SK-N-SH treated with all-trans-retinoic acid at 6 μM for 48 hours (cell line): ENCODE measurements around the gene SYK.

Experiments
- CSDC2 ChIP-seq: fragments of 250-450 bp; sonication (Bioruptor Pico); IDR thresholded peaks from 2 replicates; pipeline ENCODE4 v1.5.0; 2020; ENCODE audit warnings: mild to moderate bottlenecking, moderate library complexity
- ISL1 ChIP-seq: fragments of 250-450 bp; sonication (Bioruptor Pico); IDR thresholded peaks from 2 replicates; pipeline ENCODE4 v2.1.2; 2022; ENCODE audit warnings: mild to moderate bottlenecking, moderate library complexity
- RARB ChIP-seq: fragments of 250-450 bp; sonication (Bioruptor Pico); IDR thresholded peaks from 2 replicates; pipeline ENCODE4 v1.8.0; 2021; ENCODE audit warnings: mild to moderate bottlenecking, moderate library complexity
- TF ChIP-seq, protein P1 (sequence below): fragments of 250-450 bp; sonication (Bioruptor Pico); IDR thresholded peaks from 2 replicates; pipeline ENCODE4 v1.8.0; 2020; ENCODE audit warnings: mild to moderate bottlenecking, moderate library complexity, borderline replicate concordance

DNA sequence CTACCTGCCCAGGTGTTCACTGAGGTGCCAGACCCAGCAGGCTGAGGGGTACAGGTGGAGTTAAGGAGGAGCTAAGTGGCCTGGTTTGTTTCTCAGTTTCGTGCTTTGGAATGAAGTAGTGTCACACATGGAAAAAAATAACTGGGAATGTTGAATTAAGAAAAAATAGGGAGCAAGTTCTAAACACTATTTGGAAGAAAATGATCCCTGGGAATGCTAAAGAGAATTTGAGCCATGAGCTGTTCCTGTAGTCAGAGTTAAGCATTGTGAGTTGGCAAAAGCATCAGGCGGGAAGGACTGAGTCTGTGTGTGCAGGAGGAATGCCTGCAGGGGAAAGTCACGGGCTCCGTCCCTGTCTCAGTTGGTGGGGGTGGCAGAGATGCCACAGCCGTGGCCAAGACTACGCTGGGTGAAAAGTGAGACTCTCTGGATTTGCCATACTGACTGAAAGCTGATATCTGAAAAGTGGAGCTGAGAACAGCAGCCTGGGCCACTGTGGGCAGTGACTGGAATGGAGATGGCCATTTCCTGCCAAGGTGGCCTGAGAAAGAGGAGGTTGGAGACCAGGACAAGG is 37.0 kb downstream of the SYK start:
- TF ChIP-seq RARB (CRISPR knock-in tag) (no peak), CSDC2 (CRISPR knock-in tag) (no peak), ISL1 (CRISPR knock-in tag) (no peak)
- TF ChIP-seq, protein P1, sequence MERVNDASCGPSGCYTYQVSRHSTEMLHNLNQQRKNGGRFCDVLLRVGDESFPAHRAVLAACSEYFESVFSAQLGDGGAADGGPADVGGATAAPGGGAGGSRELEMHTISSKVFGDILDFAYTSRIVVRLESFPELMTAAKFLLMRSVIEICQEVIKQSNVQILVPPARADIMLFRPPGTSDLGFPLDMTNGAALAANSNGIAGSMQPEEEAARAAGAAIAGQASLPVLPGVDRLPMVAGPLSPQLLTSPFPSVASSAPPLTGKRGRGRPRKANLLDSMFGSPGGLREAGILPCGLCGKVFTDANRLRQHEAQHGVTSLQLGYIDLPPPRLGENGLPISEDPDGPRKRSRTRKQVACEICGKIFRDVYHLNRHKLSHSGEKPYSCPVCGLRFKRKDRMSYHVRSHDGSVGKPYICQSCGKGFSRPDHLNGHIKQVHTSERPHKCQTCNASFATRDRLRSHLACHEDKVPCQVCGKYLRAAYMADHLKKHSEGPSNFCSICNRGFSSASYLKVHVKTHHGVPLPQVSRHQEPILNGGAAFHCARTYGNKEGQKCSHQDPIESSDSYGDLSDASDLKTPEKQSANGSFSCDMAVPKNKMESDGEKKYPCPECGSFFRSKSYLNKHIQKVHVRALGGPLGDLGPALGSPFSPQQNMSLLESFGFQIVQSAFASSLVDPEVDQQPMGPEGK (CRISPR knock-in tag): no peak
